ENCODE results near the gene CFAP210.

CFAP210 gene

DNA sequence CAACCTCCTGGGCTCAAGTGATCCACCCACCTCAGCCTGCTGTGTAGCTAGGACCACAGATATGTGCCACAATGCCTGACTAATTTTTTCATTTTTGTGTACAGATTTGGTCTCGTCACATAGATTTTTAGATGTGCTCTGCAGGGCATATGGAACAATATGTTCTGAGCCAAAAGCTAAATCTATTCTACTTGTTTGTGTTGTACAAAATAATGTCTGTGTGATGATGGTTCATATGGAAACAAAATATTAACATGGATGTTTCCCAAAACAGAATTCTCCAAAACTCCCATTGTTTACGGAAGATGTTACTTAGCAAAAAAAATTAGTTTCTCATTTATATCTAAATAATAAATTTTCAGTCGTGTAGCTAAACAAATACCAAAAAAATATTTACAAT, 26.8 kb upstream of the CFAP210 start:
- Histone ChIP-seq H3K27me3 (ENCODE audit: control insufficient read depth, insufficient read depth, low read length) (no peaks in the 10 kb centered on the region), H3K4me3 (ENCODE audit: low read length) (no peak overlapping the region), H3K9ac (ENCODE audit: low read length) (no peak overlapping the region), H3K9me3 (ENCODE audit: control insufficient read depth, low read length) (no peaks in the 10 kb centered on the region), H3K36me3 (ENCODE audit: control insufficient read depth, insufficient read depth, low read length) (no peaks in the 10 kb centered on the region), H3K4me1 (ENCODE audit: control insufficient read depth, insufficient read depth, low read length) (peaks cover 15% of the 10 kb centered on the region)

DNA sequence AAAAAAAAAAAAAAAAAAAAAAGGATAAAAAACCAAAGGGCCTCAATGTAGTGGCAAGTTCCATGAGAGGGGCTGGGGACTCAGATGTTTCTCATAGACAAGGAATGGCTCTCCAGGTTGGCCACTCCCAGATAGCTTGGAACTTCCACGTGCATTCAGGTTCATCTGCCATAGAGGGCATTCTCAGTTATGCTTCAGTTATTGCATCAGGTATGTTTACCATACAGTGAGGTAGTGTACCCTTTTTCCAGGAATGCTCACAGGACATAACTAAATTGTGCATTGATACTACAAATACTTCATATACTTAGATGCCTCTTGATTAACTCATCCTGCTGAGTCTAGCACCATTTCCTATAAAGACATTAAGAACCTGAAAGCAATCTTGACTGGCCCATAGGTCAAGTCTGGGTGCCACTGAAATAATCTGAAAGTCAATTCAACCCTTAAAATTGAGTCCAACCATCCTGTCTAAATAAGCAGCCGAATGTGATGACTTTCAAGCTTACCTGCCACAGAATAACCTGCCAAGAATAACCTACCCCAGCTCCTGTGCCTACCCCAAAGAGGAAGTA, 24.8 kb upstream of the CFAP210 start:
- H3K4me1 ChIP-seq (ENCODE audit: control insufficient read depth, insufficient read depth, low read length): peaks cover 22% of the 10 kb centered on the region
- H3K36me3 ChIP-seq (ENCODE audit: control insufficient read depth, insufficient read depth, low read length): no peaks in the 10 kb centered on the region
- no peaks in the 10 kb centered on the region for H3K27me3 ChIP-seq (ENCODE audit: control insufficient read depth, insufficient read depth, low read length)
- H3K9me3 ChIP-seq (ENCODE audit: control insufficient read depth, low read length): no peaks in the 10 kb centered on the region
- no peak overlapping the region for H3K9ac ChIP-seq (ENCODE audit: low read length)
- H3K4me3 ChIP-seq (ENCODE audit: low read length): no peak overlapping the region

DNA sequence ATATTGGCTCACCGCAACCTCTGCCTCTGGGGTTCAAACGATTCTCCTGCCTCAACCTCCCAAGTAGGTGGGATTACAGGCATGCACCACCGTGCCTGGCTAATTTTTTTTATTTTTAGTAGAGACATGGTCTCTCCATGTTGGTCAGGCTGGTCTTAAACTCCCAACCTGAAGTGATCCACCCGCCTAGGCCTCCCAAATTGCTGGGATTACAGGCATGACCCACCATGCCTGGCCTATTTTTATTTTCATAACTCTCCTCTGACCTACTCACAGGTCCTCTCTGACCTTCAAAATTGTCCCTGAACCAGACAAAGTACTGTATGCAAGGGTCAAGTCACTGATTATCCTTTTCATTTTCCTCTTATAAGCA, 23.5 kb upstream of the CFAP210 start:
- no peak overlapping the region for H3K4me3 ChIP-seq (ENCODE audit: low read length)
- H3K36me3 ChIP-seq (ENCODE audit: control insufficient read depth, insufficient read depth, low read length): no peaks in the 10 kb centered on the region

DNA sequence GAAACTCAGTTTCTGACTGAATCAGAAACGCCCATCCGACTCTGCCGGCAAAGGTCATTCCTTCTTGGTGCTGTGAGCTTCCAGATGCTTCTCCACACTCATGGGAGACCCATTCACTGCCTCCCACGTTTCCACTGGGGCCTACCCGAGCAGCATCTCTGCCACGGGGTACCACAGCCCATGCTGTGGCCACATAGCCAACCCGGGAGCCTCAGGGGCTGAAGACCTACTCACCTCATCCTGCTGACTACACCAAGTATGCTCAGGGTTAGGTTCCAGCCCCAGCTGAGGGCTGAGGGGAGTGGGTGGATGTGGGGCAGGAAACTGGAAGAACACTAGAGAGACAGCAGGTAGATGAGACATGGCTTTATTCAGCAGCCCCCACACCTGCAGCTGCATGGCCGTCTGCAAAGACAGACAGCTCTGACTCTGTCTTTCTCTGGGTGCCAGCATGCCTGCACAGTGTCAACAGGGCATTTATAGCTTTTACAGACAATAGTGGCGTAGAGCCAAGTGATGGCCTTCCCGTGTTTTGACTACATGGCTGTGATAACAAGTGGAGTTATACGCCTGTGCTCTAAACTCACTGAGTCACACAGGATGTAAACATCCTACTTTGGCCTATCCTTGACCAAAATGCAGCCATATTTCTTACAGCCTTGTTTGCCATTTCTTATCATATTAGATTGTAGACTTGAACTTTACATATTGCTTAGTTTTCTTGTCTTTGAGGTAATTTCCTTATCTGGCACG, 22.9 kb upstream of the CFAP210 start:
- no peaks in the 10 kb centered on the region for H3K27me3 ChIP-seq (ENCODE audit: control insufficient read depth, insufficient read depth, low read length)
- no peak overlapping the region for H3K4me3 ChIP-seq (ENCODE audit: low read length)
- no peak overlapping the region for H3K9ac ChIP-seq (ENCODE audit: low read length)
- H3K4me1 ChIP-seq (ENCODE audit: control insufficient read depth, insufficient read depth, low read length): peaks cover 22% of the 10 kb centered on the region
- H3K36me3 ChIP-seq (ENCODE audit: control insufficient read depth, insufficient read depth, low read length): no peaks in the 10 kb centered on the region
- no peaks in the 10 kb centered on the region for H3K9me3 ChIP-seq (ENCODE audit: control insufficient read depth, low read length)

More for the DNA sequence above, 23.5 kb upstream of the CFAP210 start:
- Histone ChIP-seq H3K27me3 (ENCODE audit: control insufficient read depth, insufficient read depth, low read length) (no peaks in the 10 kb centered on the region), H3K4me1 (ENCODE audit: control insufficient read depth, insufficient read depth, low read length) (peaks cover 22% of the 10 kb centered on the region), H3K9ac (ENCODE audit: low read length) (no peak overlapping the region), H3K9me3 (ENCODE audit: control insufficient read depth, low read length) (no peaks in the 10 kb centered on the region)

GRCh38 chr2:169716238-169716886, 22.2 kb upstream of the CFAP210 start:
- Histone ChIP-seq H3K4me1 (ENCODE audit: control insufficient read depth, insufficient read depth, low read length) (peaks cover 22% of the 10 kb centered on the region), H3K4me3 (ENCODE audit: low read length) (no peak overlapping the region), H3K36me3 (ENCODE audit: control insufficient read depth, insufficient read depth, low read length) (no peaks in the 10 kb centered on the region), H3K27me3 (ENCODE audit: control insufficient read depth, insufficient read depth, low read length) (no peaks in the 10 kb centered on the region), H3K9me3 (ENCODE audit: control insufficient read depth, low read length) (no peaks in the 10 kb centered on the region), H3K9ac (ENCODE audit: low read length) (no peak overlapping the region)

GRCh38 chr2:169715379-169716237, 21.4 kb upstream of the CFAP210 start:
- H3K36me3 ChIP-seq (ENCODE audit: control insufficient read depth, insufficient read depth, low read length): no peaks in the 10 kb centered on the region
- H3K27me3 ChIP-seq (ENCODE audit: control insufficient read depth, insufficient read depth, low read length): no peaks in the 10 kb centered on the region
- H3K4me3 ChIP-seq (ENCODE audit: low read length): no peak overlapping the region
- H3K9ac ChIP-seq (ENCODE audit: low read length): no peak overlapping the region
- H3K9me3 ChIP-seq (ENCODE audit: control insufficient read depth, low read length): no peaks in the 10 kb centered on the region
- H3K4me1 ChIP-seq (ENCODE audit: control insufficient read depth, insufficient read depth, low read length): peaks cover 22% of the 10 kb centered on the region

DNA sequence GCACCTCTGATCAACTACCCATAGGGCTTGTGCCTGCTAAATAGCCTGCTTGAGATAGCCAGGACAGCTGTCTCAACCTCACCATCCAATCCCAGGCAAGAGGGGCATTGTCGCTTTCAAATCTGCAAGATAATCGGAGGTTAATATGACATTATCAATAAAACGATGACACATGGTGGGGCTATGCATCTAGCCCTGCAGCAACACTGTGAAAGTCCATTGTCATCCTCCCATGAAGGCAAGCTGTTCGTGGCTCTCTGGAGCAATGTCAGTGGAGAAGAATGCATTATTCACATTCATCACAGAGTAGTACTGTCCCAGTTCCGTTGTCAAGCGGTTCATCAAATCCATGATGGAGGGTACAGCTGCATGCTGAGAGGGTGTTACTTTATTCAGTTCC, 20.5 kb upstream of the CFAP210 start:
- Histone ChIP-seq H3K27me3 (ENCODE audit: control insufficient read depth, insufficient read depth, low read length) (no peaks in the 10 kb centered on the region), H3K36me3 (ENCODE audit: control insufficient read depth, insufficient read depth, low read length) (no peaks in the 10 kb centered on the region), H3K4me3 (ENCODE audit: low read length) (no peak overlapping the region), H3K9me3 (ENCODE audit: control insufficient read depth, low read length) (no peaks in the 10 kb centered on the region), H3K9ac (ENCODE audit: low read length) (no peak overlapping the region), H3K4me1 (ENCODE audit: control insufficient read depth, insufficient read depth, low read length) (peaks cover 22% of the 10 kb centered on the region)

- Histone ChIP-seq H3K4me1 (ENCODE audit: control insufficient read depth, insufficient read depth, low read length) (peaks cover 22% of the 10 kb centered on the region), H3K9ac (ENCODE audit: low read length) (no peak overlapping the region), H3K4me3 (ENCODE audit: low read length) (no peak overlapping the region), H3K9me3 (ENCODE audit: control insufficient read depth, low read length) (no peaks in the 10 kb centered on the region), H3K27me3 (ENCODE audit: control insufficient read depth, insufficient read depth, low read length) (no peaks in the 10 kb centered on the region), H3K36me3 (ENCODE audit: control insufficient read depth, insufficient read depth, low read length) (no peaks in the 10 kb centered on the region)
These were observed 19.1 kb upstream of the CFAP210 start for GRCh38 chr2:169713331-169713730.

GRCh38 chr2:169712791-169713227, 18.6 kb upstream of the CFAP210 start:
- H3K9ac ChIP-seq (ENCODE audit: low read length): no peak overlapping the region
- H3K36me3 ChIP-seq (ENCODE audit: control insufficient read depth, insufficient read depth, low read length): no peaks in the 10 kb centered on the region
- no peaks in the 10 kb centered on the region for H3K9me3 ChIP-seq (ENCODE audit: control insufficient read depth, low read length)
- H3K4me3 ChIP-seq (ENCODE audit: low read length): no peak overlapping the region
- peaks cover 22% of the 10 kb centered on the region for H3K4me1 ChIP-seq (ENCODE audit: control insufficient read depth, insufficient read depth, low read length)
- H3K27me3 ChIP-seq (ENCODE audit: control insufficient read depth, insufficient read depth, low read length): no peaks in the 10 kb centered on the region

DNA sequence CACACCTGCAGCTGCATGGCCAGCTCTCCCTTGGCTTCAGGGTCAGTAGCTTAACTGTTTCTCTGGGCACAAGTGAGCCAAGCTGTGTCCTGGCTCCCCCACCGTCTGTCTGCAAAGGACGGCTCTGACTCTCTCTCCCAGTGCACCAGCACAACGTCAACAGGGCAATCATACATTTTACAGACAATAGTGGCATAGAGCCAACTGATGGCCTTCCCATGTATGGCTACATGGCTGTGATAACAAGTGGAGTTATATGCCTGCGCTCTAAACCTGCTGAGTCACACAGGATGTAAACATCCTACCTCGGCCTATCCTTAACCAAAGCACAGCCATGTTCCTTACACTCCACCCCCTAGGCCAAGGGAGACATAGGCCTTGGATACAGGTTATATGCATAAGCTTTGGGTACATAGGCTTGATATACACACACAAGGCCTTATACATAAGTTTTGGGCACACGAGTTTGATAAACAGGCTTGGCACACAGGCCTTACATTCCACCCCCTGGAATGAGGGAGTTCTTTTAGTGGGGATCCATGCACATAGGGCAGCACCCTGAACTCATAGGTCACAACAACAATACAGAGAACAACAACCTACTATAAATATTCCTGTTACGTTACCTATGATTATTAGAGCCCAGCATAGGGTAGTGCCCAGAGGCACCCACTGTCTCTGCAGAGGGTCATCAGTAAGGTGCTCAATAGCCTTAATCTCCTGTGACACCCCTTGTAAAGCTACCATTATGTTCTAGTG, 17.7 kb upstream of the CFAP210 start:
- Histone ChIP-seq H3K9ac (ENCODE audit: low read length) (no peak overlapping the region), H3K9me3 (ENCODE audit: control insufficient read depth, low read length) (no peaks in the 10 kb centered on the region), H3K4me3 (ENCODE audit: low read length) (no peak overlapping the region), H3K36me3 (ENCODE audit: control insufficient read depth, insufficient read depth, low read length) (no peaks in the 10 kb centered on the region), H3K27me3 (ENCODE audit: control insufficient read depth, insufficient read depth, low read length) (no peaks in the 10 kb centered on the region), H3K4me1 (ENCODE audit: control insufficient read depth, insufficient read depth, low read length) (peaks cover 14% of the 10 kb centered on the region)

DNA sequence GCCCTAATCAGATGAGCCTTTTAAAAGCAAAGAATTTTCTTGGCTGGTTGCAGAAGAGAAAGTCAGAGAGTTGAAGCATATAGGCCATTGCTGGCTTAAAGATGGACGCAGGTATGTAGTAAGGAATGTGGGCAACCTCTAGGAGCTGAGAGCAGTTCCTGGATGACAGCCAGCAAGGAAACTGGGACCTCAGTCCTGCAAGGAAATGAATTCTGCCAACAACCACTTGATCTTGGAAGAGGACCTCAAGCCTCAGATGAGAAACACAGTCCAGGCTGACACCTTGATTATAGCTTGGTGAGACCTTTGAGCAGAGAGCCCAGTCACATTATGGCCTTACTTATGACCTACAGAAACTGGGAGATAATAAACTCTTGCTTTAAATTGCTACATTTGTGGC, 15.8 kb upstream of the CFAP210 start:
- H3K27me3 ChIP-seq (ENCODE audit: control insufficient read depth, insufficient read depth, low read length): no peaks in the 10 kb centered on the region
- H3K9ac ChIP-seq (ENCODE audit: low read length): no peak overlapping the region
- no peaks in the 10 kb centered on the region for H3K36me3 ChIP-seq (ENCODE audit: control insufficient read depth, insufficient read depth, low read length)
- H3K4me3 ChIP-seq (ENCODE audit: low read length): no peak overlapping the region
- no peaks in the 10 kb centered on the region for H3K9me3 ChIP-seq (ENCODE audit: control insufficient read depth, low read length)
- H3K4me1 ChIP-seq (ENCODE audit: control insufficient read depth, insufficient read depth, low read length): peaks cover 1% of the 10 kb centered on the region
